Measurements from ENCODE around the gene NUDT4. TPM values are rescaled to one million over a fixed set of nuclear protein-coding genes. Genes with fewer than 3 reads are reported as not detected.
A peak's percentile ranks its signal among the peaks of the same experiment; 100 is the strongest.

Gene NUDT4
- total RNA-seq, 1 experiment from 2014 or later, result 30.2 TPM

- intact Hi-C loops (cut with micrococcal nuclease), result loop anchor here (1.0 to 10.0 kb wide), 5 partner anchors 52 to 392 kb away; no protein-coding TSS in a partner anchor
- peaks cover 31% of the 10 kb centered on the region for H4K20me1 ChIP-seq (ENCODE audit: low read length)
- 0 out of 2 replicates have a peak overlapping the region, but pooled peaks have one; percentile 84 for H2AFZ ChIP-seq (ENCODE audit: low read length)
- H3K9me2 ChIP-seq (replicated peaks; ENCODE audit: low read length), result no peaks in the 10 kb centered on the region
- ChIA-PET POLR2A (ENCODE audit: unreplicated experiment) (no interaction called here), CTCF (interaction anchor here (2.2 kb wide), 1 partner anchor 392 kb away, joined by 10 read pairs; no protein-coding TSS in a partner anchor)
- no peaks in the 10 kb centered on the region for H3F3A ChIP-seq (ENCODE audit: low read length, unreplicated experiment)
- peaks cover 30% of the 10 kb centered on the region for H3K4me1 ChIP-seq (ENCODE audit: insufficient read depth, low read length)
- H3K9ac ChIP-seq (ENCODE audit: low read length), result peak overlapping the region; percentile 80
- no peak overlapping the region for H3K27ac ChIP-seq (ENCODE audit: low read length)
- TF ChIP-seq EZH2phosphoT487 (IDR thresholded peaks at IDR 0.05; ENCODE audit: borderline replicate concordance, low read length), result no peak
- no peak for TF ChIP-seq EZH2 (IDR thresholded peaks at IDR 0.05; ENCODE audit: low read length, unreplicated experiment)
- no peak for TF ChIP-seq CTCF (conservative IDR thresholded peaks at IDR 0.05; ENCODE audit: low read depth, low read length)
- no peaks in the 10 kb centered on the region for H3K27me3 ChIP-seq (ENCODE audit: low read length)
- peak overlapping the region; percentile 86 for H3K4me2 ChIP-seq (ENCODE audit: low read length)
- no peaks in the 10 kb centered on the region; the same call in 1 of the 2 replicates for H3K36me3 ChIP-seq (ENCODE audit: low read depth, low read length)
- H3K4me3 ChIP-seq (ENCODE audit: low read length), result peak overlapping the region; percentile 97
- H3K79me2 ChIP-seq (ENCODE audit: low read length), result peaks cover 63% of the 10 kb centered on the region
- TSS peak; percentile 49 for BruUV-seq (replicated peaks)
- H3K9me3 ChIP-seq (ENCODE audit: low read length), result no peaks in the 10 kb centered on the region
- no peak for ATAC-seq
- peak; percentile 20 for DNase-seq
Observed at GRCh38 chr12:93379326-93379980, 1.7 kb downstream of the NUDT4 start.

GRCh38 chr12:93379981-93380361, 2.2 kb downstream of the NUDT4 start:
- no peaks in the 10 kb centered on the region for H3K9me3 ChIP-seq (ENCODE audit: low read length)
- intact Hi-C loops (cut with micrococcal nuclease), result loop anchor here (1.0 to 10.0 kb wide), 6 partner anchors 53 to 393 kb away; no protein-coding TSS in a partner anchor
- H4K20me1 ChIP-seq (ENCODE audit: low read length), result peaks cover 32% of the 10 kb centered on the region
- ChIA-PET CTCF (interaction anchor here (0.6 to 2.2 kb wide), 4 partner anchors 165 to 393 kb away, joined by 3 to 10 read pairs (median 3); no protein-coding TSS in a partner anchor), POLR2A (ENCODE audit: unreplicated experiment) (no interaction called here)
- H3K9me2 ChIP-seq (replicated peaks; ENCODE audit: low read length), result no peaks in the 10 kb centered on the region
- H3F3A ChIP-seq (ENCODE audit: low read length, unreplicated experiment), result no peaks in the 10 kb centered on the region
- no peak for ATAC-seq
- peak overlapping the region; percentile 80 for H3K9ac ChIP-seq (ENCODE audit: low read length)
- peak; percentile 29 for DNase-seq
- H3K4me1 ChIP-seq (ENCODE audit: insufficient read depth, low read length), result peaks cover 30% of the 10 kb centered on the region
- no peaks in the 10 kb centered on the region for H3K27me3 ChIP-seq (ENCODE audit: low read length)
- H2AFZ ChIP-seq (ENCODE audit: low read length), result no peak overlapping the region
- TF ChIP-seq EZH2phosphoT487 (IDR thresholded peaks at IDR 0.05; ENCODE audit: borderline replicate concordance, low read length), result no peak
- TF ChIP-seq EZH2 (IDR thresholded peaks at IDR 0.05; ENCODE audit: low read length, unreplicated experiment), result no peak
- no peak for TF ChIP-seq CTCF (conservative IDR thresholded peaks at IDR 0.05; ENCODE audit: low read depth, low read length)
- H3K27ac ChIP-seq (ENCODE audit: low read length), result no peak overlapping the region
- peaks cover 68% of the 10 kb centered on the region for H3K79me2 ChIP-seq (ENCODE audit: low read length)
- H3K4me2 ChIP-seq (ENCODE audit: low read length), result peak overlapping the region; percentile 86
- H3K4me3 ChIP-seq (ENCODE audit: low read length), result peak overlapping the region; percentile 97
- H3K36me3 ChIP-seq (ENCODE audit: low read depth, low read length), result no peaks in the 10 kb centered on the region; the same call in 1 of the 2 replicates
- BruUV-seq (replicated peaks), result no TSS peak

Data from PC-3 (cell line).